Adrenal gland (tissue), 12 donors: ENCODE measurements around the gene TMA7B. TPM values are rescaled to one million over a fixed set of nuclear protein-coding genes. Genes with fewer than 3 reads are reported as not detected.

Experiments
- DNase-seq, 7 donors: peaks; one replicate each; pipeline ENCODE4 v3.0.0-alpha.2; 2019 to 2020
- H3K27ac ChIP-seq, 5 donors: fragments of 200-600 bp; sonication (generic) in 4 of 5; 1 replicate in 3 of 5; 2 replicates in 2 of 5; pipeline versions ENCODE4 v1.5.1 to v1.8.0; 2016 to 2020; ENCODE audit warnings: mild to moderate bottlenecking in 1 of 5
- H3K27me3 ChIP-seq: fragments of 200-600 bp; 2 replicates; pipeline ENCODE4 v1.8.0; 2021
- H3K36me3 ChIP-seq, 2 donors: fragments of 200-600 bp; replicated peaks in 1 of 2; 1 replicate in 1 of 2; 2 replicates in 1 of 2; pipeline versions ENCODE4 v1.5.1 to v1.8.0; 2018 to 2022
- H3K4me1 ChIP-seq, 2 donors: fragments of 200-600 bp; replicated peaks in 1 of 2; 1 replicate in 1 of 2; 2 replicates in 1 of 2; pipeline versions ENCODE4 v1.5.1 to v1.8.0; 2018 to 2021
- H3K4me3 ChIP-seq, 4 donors: fragments of 200-600 bp; sonication (generic) in 3 of 4; one replicate each; pipeline ENCODE4 v1.5.1; 2016 to 2018
- H3K9me3 ChIP-seq, 3 donors: fragments of 200-600 bp; sonication (generic) in 1 of 3; replicated peaks in 1 of 3; 1 replicate in 2 of 3; 2 replicates in 1 of 3; pipeline versions ENCODE4 v1.5.1 to v1.8.0; 2016 to 2021
- CTCF ChIP-seq, 6 experiments: fragments of 450-650 bp in 4 of 6; fragments of 200-600 bp in 2 of 6; sonication (generic) in 1 of 6; IDR thresholded peaks; 1 replicate in 5 of 6; 2 replicates in 1 of 6; pipeline versions ENCODE4 v1.5.1 to v1.8.0; 2016 to 2021; ENCODE audit warnings: antibody characterized with exemption in 6 of 6, mild to moderate bottlenecking in 2 of 6, moderate library complexity in 1 of 6
- POLR2A ChIP-seq, 2 donors: fragments of 450-650 bp; IDR thresholded peaks; one replicate each; pipeline ENCODE4 v1.6.1; 2017; ENCODE audit warnings: antibody characterized with exemption in 2 of 2, mild to moderate bottlenecking in 2 of 2, moderate library complexity in 1 of 2
- WGBS, 4 donors: extraction: QIAGEN DNeasy Blood & Tissue Kit in 2 of 4; methylation state at CpG; one replicate each; pipeline versions ENCODE4 v1.1.5 to v1.1.7; 2013 to 2017; 5-methylcytosine and 5-hydroxymethylcytosine counted together
- intact Hi-C, 2 donors: fragments of 100-400 bp; cut with DNase I; formaldehyde crosslinking; loops; one replicate each; pipeline versions ENCODE4 v1.14.1 to v1.15.0; 2022 to 2023
- polyA plus RNA-seq, 3 donors: library from polyadenylated mRNA; stranded (reverse); fragments of 200-250 nt in 2 of 3; fragments of 350-450 nt in 1 of 3; fragmentation: Illumina TruSeq in 1 of 3; extraction: RNeasy Lipid Tissue Mini Kit (QIAGEN cat#74804) in 1 of 3; gene quantifications; one replicate each; pipeline ENCODE4 v1.2.3, GENCODE V29; 2013 to 2014
- total RNA-seq, 9 donors: library from RNA; depleted of rRNA in 4 of 9; stranded (reverse); fragments of >200 nt in 4 of 9; fragments of 120-200 nt in 1 of 9; fragmentation: NEBNext Ultra II Directional in 1 of 9; extraction: Animal tissue kit (Norgen Biotek cat#: 25700) in 1 of 9; gene quantifications; one replicate each; pipeline versions ENCODE4 v1.1.0 to v1.2.4, GENCODE V29; 2013 to 2023
- donor health status: healthy with polysubstance abuse.
- donor health status: Bipolar disorder and iron deficiency.
- donor health status: DM: yes; HTN: yes; CAD: no.
- donor health status: DM: no; HTN: no; CAD: no.
- donor health status: DM: no; HTN: no; CAD: no.
- donor health status: DM: yes; HTN: yes; CAD: no.

Gene TMA7B
- total and polyA plus RNA-seq, 12 donors: 0.07 TPM; not detected in 11

GRCh38 chr22:39937906-39938305, 22.3 kb upstream of the TMA7B start:
- no peak for DNase-seq
- no peaks in the 10 kb centered on the region for H3K4me1 ChIP-seq
- H3K36me3 ChIP-seq: no peaks in the 10 kb centered on the region
- intact Hi-C loops: no loop called here
- H3K27ac ChIP-seq: no peak overlapping the region
- WGBS, 4 donors: 80 to 87% (median 82%) methylated on average over 3 of the region's 3 CpGs
- no peaks in the 10 kb centered on the region for H3K9me3 ChIP-seq
- H3K27me3 ChIP-seq: peaks cover 12% of the 10 kb centered on the region
- H3K4me3 ChIP-seq: no peak overlapping the region
- TF ChIP-seq POLR2A (IDR thresholded peaks at IDR 0.05): no peak
- TF ChIP-seq CTCF (IDR thresholded peaks at IDR 0.05): no peak

- Histone ChIP-seq H3K9me3 (no peaks in the 10 kb centered on the region), H3K4me1 (no peaks in the 10 kb centered on the region), H3K27me3 (peaks cover 12% of the 10 kb centered on the region), H3K36me3 (no peaks in the 10 kb centered on the region), H3K27ac (no peak overlapping the region), H3K4me3 (no peak overlapping the region)
- no peak for DNase-seq
- TF ChIP-seq POLR2A (IDR thresholded peaks at IDR 0.05) (no peak), CTCF (IDR thresholded peaks at IDR 0.05) (no peak)
- intact Hi-C loops: no loop called here
- 52 to 71% (median 70%) methylated on average over 13 to 14 of the region's 14 CpGs for WGBS, 4 donors
Measured at GRCh38 chr22:39938509-39939111, 21.6 kb upstream of the TMA7B start.

GRCh38 chr22:39939830-39940229, 20.4 kb upstream of the TMA7B start:
- TF ChIP-seq POLR2A (IDR thresholded peaks at IDR 0.05): no peak
- no peak for TF ChIP-seq CTCF (IDR thresholded peaks at IDR 0.05)
- Histone ChIP-seq H3K27me3 (peaks cover 12% of the 10 kb centered on the region), H3K4me3 (no peak overlapping the region), H3K27ac (no peak overlapping the region), H3K36me3 (no peaks in the 10 kb centered on the region), H3K9me3 (no peaks in the 10 kb centered on the region), H3K4me1 (no peaks in the 10 kb centered on the region)
- intact Hi-C loops: no loop called here
- 90 to 97% (median 96%) methylated on average over 3 of the region's 3 CpGs for WGBS, 4 donors
- DNase-seq: no peak

- 73 to 81% (median 76%) methylated on average over 9 of the region's 9 CpGs for WGBS, 4 donors
- H3K36me3 ChIP-seq: no peaks in the 10 kb centered on the region
- no peak for DNase-seq
- no peaks in the 10 kb centered on the region for H3K9me3 ChIP-seq
- H3K4me3 ChIP-seq: no peak overlapping the region
- H3K27ac ChIP-seq: no peak overlapping the region
- TF ChIP-seq POLR2A (IDR thresholded peaks at IDR 0.05): no peak
- no peak for TF ChIP-seq CTCF (IDR thresholded peaks at IDR 0.05)
- H3K4me1 ChIP-seq: no peaks in the 10 kb centered on the region
- intact Hi-C loops: no loop called here
- H3K27me3 ChIP-seq: peaks cover 12% of the 10 kb centered on the region
Measured at GRCh38 chr22:39940757-39941305, 19.4 kb upstream of the TMA7B start.
